ENCODE results near the gene KRT222.

DNA sequence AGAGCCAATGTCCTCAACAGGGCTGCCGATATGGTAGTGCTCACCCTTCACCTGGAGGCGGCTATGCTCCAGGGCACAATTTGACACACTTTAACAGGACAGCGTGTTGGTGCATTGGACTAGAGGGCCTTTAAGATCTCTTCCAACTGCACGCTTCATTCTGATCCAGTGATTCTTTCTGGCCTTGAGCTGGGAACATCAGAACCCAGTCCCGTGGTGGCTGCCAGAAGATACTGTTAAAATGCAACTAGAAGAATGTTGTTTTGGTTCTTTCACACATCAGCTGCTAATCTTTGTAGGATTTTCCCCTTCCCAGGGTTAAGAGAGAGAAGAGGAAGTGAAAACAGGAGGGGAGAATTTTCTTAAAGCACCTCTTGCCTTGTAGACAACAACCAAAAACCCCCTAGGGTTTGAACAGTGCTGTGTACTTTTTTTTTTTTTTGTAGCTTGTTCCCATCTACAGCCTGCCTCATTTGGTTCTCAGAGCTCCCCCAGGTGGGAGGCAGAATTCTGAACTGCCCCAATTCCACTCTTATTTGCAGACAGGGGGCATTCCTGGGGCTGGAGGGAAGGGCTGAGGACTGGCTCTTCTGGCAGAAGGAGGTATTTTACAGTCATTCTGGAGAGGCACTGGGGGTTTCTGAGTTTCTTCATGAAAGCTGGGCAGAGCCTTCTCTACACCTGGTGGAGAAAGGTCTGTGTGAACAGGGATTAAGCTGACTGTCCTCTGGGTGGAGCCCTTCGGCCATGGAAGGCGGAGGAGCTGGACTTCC, 49.7 kb downstream of the KRT222 start:
- TF ChIP-seq, protein P1, sequence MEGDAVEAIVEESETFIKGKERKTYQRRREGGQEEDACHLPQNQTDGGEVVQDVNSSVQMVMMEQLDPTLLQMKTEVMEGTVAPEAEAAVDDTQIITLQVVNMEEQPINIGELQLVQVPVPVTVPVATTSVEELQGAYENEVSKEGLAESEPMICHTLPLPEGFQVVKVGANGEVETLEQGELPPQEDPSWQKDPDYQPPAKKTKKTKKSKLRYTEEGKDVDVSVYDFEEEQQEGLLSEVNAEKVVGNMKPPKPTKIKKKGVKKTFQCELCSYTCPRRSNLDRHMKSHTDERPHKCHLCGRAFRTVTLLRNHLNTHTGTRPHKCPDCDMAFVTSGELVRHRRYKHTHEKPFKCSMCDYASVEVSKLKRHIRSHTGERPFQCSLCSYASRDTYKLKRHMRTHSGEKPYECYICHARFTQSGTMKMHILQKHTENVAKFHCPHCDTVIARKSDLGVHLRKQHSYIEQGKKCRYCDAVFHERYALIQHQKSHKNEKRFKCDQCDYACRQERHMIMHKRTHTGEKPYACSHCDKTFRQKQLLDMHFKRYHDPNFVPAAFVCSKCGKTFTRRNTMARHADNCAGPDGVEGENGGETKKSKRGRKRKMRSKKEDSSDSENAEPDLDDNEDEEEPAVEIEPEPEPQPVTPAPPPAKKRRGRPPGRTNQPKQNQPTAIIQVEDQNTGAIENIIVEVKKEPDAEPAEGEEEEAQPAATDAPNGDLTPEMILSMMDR (optimal IDR thresholded peaks at IDR 0.05 in 1 of 3, IDR thresholded peaks at IDR 0.05 in 1 of 3, conservative IDR thresholded peaks at IDR 0.05 in 1 of 3; ENCODE audit: extremely low read depth in 1 of 3, insufficient read depth in 2 of 3, low read length in 3 of 3) = peak; percentile 49 to 69 (median 54)
- TF ChIP-seq EZH2 (IDR thresholded peaks at IDR 0.05; ENCODE audit: low read length) = no peak
